Measurements from ENCODE around the gene HOMEZ.
"Not testable (repeated sequence)": the region's sequence is repeated elsewhere in the genome, so short reads cannot be mapped to it uniquely, and the experiment has no call there.

Gene HOMEZ

GRCh38 chr14:23281247-23281646 is 4.7 kb downstream of the HOMEZ start:
- DNase-seq: no peak

- DNase-seq: not testable (repeated sequence)
Observed at GRCh38 chr14:23277928-23278327, 8.0 kb downstream of the HOMEZ start.

GRCh38 chr14:23277189-23277588 is 8.7 kb downstream of the HOMEZ start:
- no peak for DNase-seq

- no peak for DNase-seq
Observed at GRCh38 chr14:23275412-23275811, 10.5 kb downstream of the HOMEZ start.

- no peak for DNase-seq
Observed at GRCh38 chr14:23269193-23269592, 16.7 kb downstream of the HOMEZ start.

GRCh38 chr14:23260849-23261248 is 25.1 kb downstream of the HOMEZ start:
- DNase-seq: not testable (repeated sequence)

- no peak for DNase-seq
Observed at GRCh38 chr14:23259426-23259825, 26.5 kb downstream of the HOMEZ start.

- no peak for DNase-seq
Observed at GRCh38 chr14:23258256-23258655, 27.7 kb downstream of the HOMEZ start.

GRCh38 chr14:23252420-23253333 is 33.3 kb downstream of the HOMEZ start:
- DNase-seq: no peak

- DNase-seq: no peak
Observed at GRCh38 chr14:23252006-23252405, 33.9 kb downstream of the HOMEZ start.

- no peak for DNase-seq
Observed at GRCh38 chr14:23249824-23250223, 36.1 kb downstream of the HOMEZ start.

GRCh38 chr14:23248601-23249000 is 37.3 kb downstream of the HOMEZ start:
- DNase-seq: no peak

- no peak for DNase-seq
Observed at GRCh38 chr14:23245282-23245681, 40.6 kb downstream of the HOMEZ start.

GRCh38 chr14:23243066-23243465 is 42.9 kb downstream of the HOMEZ start:
- DNase-seq: no peak

- no peak for DNase-seq
Observed at GRCh38 chr14:23242076-23242475, 43.9 kb downstream of the HOMEZ start.

- DNase-seq: not testable (repeated sequence)
Observed at GRCh38 chr14:23241061-23241715, 44.7 kb downstream of the HOMEZ start.

GRCh38 chr14:23240661-23241060 is 45.3 kb downstream of the HOMEZ start:
- DNase-seq: no peak

GRCh38 chr14:23237772-23238594 is 47.9 kb downstream of the HOMEZ start, which contains the start of gene RNF212B:
Gene RNF212B, plus strand, starts transcription at chr14:23237936. Its CDS starts 2,410 bp downstream, at chr14:23240346.
- DNase-seq: no peak

GRCh38 chr14:23232241-23232808 is 53.6 kb downstream of the HOMEZ start:
- DNase-seq: not testable (repeated sequence)

GRCh38 chr14:23228812-23229211 is 57.1 kb downstream of the HOMEZ start:
- peak; percentile 78 for DNase-seq

- DNase-seq: no peak
Observed at GRCh38 chr14:23227566-23227965, 58.4 kb downstream of the HOMEZ start.

GRCh38 chr14:23224958-23225357 is 61.0 kb downstream of the HOMEZ start:
- DNase-seq: not testable (repeated sequence)
